COLO668 (cell line): ENCODE results near the gene TBRG4.

ENCODE experiments used
- DNase-seq: peaks from one replicate; lab custom pipeline; 2025; ENCODE audit not compliant: unreplicated experiment; lab: John Stamatoyannopoulos, UW

The TBRG4 gene

DNA sequence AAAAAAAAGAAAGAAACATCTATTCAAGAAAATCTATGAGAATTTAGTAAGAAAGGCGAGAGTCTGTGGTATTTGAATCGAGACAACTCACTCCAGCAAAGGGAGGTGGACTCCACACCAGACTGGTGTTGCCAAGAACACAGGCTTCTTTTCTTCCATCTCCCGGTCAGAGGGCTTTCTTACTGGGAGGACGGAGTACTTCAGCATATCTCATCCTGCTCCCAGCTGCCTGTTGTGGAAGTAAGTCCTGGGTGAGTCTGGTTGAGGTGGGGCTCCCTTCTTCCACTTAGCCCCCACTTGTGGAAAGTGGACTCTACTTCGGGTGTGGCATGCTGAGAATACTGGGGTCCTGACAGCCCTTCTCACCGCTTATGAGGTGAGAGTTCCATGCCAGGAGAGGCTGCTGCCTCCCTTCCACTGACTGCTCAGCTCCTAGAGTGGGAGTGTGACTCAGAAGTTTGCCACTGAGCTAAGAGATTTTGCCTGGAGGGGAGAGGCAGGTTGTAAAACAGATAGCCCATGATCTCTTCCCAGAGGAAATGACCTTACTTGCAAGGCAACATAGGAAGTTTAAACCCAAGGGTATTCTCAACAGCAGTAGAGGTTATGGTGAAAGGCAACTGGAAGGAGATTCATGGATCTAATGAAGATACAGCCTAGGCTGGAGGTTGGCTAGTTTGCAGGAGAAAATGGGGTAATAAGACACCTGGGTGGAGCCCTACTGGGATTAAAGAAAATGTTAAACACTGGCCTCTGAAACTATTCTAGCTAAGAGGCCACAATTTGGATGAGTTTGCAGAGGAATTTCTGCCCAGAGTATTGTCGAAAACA lies 19.2 kb downstream of the TBRG4 start:
- DNase-seq: no peak

GRCh38 chr7:45089341-45089891 lies 22.1 kb downstream of the TBRG4 start:
- peak; percentile 75 for DNase-seq

- peak; percentile 42 for DNase-seq
Observed at GRCh38 chr7:45088821-45089340, 22.6 kb downstream of the TBRG4 start, which contains the start of gene NACAD. TSS of gene NACAD (minus strand) at chr7:45088969. CDS start at chr7:45088894, 75 bp downstream.

DNA sequence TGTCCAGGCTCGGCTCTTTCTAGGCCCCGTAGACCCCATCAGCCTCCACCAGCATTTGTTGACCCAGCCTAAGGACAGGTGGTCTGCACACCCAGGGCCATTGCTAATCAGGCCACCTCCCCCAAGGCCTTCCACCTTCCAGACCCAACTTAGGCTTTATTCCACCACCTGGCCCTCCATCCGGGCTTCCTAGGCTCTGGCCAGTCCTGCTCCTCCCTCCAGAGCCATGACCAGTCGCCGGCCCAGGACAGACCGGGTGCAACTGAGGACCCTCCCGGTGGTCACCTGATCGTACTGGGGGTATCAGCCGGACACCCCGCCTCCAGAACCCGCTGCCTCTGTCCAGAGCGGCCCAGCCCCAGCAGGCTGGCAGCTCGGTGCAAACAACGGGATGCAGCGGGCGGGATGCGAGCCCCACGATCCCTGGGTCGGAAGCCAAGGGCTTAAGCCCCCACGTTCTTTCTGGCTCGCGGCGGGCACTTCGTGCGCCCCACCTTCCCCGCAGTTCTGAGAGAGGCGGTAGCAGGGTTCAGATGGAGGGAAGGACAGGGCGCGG lies 23.3 kb downstream of the TBRG4 start:
- DNase-seq: no peak

DNA sequence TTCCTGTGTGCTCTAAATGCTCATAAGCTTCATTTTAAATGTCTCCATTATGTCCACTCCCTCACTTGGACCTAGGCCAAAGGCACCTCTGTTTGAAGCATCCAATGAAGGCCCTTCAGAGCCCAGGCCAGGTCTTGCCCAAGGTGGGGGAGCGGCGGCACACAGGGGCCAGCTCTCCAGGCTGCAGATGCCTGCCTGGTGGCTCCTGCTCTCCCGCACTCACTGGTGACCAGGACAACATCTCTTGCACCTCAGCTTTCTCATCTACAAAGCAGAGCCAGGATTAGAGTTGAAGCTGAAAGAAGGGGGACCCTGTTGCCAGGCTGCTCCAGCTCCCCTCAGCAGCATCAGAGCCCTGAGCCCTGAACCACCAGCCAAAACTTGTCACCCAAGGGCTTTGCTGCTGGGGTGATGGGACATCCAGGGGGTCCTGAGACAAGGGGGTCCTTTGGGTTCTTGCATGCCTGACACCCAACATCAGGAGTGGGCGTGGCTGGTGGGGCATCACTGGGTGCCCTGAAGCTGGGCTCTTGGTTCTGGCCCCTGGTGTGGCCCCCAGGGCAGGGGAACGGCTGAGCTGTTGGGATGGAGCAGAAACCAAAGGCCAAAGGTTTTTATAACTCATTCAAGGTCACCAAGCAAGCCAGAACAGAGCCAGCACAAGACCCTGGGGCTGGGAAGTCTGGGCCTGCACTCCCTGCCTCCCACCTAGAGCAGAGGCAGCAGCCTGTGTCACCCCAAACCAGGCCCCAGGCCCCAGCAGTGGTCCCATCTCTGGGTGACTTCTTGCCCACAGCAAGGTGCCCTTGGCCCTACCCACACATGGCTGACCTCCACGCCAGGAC lies 24.0 kb downstream of the TBRG4 start:
- no peak for DNase-seq

DNA sequence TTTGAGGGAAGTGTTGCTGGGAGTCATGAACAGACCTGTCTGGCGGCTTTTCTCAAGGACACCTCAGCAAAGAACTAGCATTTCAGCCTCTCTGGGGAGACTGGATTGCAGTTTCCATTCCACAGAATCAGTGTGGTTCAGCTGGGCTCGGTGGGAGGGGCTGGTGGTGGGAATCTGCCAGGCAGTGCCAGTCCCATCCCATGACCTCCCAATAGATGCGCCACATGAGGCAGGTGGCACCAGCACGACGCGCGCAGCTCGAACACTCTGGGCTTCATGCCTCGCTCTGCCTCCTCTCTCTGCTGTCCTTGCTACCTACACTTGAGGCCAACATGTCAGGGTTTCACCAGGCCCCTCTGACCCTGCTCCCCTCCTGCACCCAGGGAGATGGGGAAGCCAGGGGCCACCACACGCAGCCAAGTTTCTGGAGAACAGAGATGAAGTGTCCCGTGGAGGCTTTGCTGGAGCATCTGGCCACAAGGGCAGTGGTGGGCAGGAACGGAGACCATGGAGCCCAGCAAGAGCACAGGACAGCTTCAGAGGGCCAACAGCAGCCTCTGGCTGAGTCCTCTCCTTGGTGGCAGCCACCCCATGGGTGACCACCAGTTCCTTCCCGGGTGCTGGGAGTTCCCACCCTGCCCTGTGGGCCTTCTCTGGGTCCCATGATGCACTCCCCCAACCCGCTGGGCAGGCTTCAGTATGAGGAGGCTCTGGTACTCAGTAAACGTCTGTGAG lies 25.0 kb downstream of the TBRG4 start:
- DNase-seq: no peak

- DNase-seq: no peak
Observed at GRCh38 chr7:45085619-45086200, 25.8 kb downstream of the TBRG4 start.

DNA sequence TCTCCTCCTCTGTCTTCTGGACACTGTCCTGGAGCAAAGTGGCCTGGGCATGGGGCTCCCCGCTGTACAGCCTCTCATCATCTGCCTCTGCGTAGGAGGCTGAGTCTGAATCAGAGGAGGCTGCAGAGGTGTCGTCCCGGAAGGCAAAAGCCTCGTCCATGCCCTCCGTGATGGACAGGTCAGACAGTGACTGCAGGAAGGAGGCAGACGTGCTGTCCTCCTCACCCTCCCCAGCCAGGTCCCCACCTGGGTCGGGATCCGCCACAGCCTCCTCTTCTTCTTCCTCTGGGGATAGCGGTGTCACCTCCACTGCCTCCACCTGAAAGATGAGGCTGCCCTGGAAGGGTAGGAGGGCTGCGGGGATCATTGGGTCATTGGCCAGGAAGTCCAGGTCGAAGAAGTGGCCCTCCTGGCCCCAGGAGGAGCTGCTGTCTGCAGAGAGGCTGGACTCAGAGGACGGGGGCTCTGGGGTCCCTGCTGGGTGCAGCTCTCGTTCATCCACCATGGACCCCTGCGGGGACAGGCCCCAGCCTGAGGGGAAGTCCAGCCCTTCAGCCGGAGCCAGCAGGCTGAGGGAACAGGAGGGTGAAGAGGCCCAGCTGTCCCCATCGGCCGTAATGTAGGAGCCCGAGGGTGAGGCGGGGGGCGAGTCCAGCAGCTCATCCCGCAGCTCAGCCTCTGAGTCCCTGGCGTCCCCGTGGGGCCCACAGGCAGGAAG lies 26.4 kb downstream of the TBRG4 start:
- DNase-seq: no peak

- no peak for DNase-seq
Observed at GRCh38 chr7:45084336-45084735, 27.2 kb downstream of the TBRG4 start.

DNA sequence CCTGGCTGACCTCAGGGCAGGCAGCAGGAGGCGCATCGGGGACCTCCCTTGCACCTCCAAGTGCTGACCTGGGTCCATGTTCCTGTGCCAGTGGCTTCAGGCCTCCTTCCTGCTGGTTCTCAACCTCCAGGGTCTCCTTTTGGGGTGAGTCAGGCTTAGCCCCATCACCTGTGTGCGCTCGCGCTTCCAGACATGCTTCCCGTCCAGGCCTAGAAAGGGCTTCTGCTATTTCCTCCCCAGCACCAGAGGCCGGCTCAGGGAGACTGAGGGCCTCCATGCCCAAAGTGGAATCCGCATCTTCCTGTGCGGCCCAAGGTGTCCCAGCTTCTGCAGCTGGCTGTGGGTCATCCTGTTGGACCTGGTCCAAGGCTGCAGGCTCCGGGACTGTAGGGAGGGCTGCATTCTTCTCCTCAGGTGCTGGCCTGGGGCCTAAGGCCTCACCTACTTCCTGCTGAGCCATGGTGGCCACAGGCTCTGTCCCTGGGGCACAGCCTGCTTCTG lies 28.6 kb downstream of the TBRG4 start:
- DNase-seq: no peak

DNA sequence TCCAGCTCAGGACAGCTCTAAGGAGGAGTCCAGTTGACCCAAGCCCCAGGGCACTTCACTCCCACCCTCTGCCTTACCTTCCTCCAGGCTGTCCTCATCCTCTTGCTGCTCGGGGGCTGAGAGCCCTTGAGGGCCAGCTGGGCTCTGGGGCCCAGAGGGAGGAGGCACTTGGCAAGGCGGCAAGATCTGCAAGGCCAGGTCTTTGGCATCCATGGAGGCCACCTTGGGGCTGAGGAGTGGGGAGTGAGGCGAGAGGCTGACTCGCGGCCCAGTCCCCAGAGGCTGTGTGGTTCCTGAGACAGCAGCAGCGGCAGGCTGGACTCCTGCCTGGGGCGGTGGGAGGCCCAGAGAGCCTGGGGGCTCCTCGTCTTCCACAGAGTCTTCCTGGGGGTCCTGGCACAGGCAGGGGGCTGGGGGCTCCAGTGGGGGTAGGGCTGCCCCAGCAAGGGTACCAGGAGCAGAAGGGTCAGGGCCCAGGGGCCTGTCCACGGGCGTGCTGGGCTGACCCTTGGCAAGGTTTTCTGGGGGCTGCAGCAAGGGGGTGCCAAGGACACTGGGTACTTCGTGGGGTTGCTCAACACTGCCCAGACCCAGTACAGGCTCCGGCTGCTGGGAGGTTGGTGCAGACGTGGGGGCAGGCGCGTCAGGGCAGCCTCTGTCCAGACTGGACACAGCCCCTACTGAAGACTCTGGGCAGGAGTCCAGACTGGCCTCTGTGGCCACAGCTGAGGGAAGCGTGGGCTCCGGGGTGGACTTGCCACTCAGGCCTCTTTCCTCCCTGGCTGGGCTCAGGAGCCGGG lies 29.3 kb downstream of the TBRG4 start:
- no peak for DNase-seq

- no peak for DNase-seq
Observed at GRCh38 chr7:45081670-45081974, 29.9 kb downstream of the TBRG4 start.

- DNase-seq: no peak
Observed at GRCh38 chr7:45080958-45081669, 30.4 kb downstream of the TBRG4 start.

DNA sequence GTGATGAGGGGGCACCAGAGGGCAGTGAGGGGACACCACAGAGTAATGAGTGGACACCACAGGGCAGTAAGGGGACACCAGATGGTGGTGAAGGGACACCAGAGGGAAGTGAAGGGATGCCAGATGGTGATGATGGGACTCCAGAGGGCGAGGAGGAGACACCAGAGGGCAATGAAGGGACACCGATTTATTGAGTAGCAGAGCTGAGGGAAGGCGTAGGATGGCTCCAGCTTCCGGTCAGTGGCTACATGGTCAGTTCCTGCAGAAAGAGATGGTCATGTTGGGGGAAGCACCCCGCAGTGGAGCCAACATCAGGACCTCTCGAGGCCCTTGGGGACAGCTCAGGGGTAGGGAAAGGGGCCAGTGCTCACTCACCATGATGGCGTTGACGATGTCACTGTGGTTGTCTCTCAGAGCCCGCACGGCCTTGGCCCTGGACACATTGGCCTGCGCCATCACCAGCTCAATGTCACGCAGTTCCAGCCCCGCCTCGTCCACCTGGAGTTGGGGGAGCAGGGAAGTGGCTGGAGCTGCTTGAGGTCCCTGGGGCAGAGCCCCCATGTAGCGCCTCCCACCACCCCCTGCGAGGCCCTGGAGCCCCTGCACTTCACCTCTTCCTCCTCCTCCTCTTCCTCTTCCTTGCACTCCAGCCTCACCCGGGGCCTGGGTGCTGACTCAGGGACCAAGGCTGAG lies 31.1 kb downstream of the TBRG4 start:
- no peak for DNase-seq

DNA sequence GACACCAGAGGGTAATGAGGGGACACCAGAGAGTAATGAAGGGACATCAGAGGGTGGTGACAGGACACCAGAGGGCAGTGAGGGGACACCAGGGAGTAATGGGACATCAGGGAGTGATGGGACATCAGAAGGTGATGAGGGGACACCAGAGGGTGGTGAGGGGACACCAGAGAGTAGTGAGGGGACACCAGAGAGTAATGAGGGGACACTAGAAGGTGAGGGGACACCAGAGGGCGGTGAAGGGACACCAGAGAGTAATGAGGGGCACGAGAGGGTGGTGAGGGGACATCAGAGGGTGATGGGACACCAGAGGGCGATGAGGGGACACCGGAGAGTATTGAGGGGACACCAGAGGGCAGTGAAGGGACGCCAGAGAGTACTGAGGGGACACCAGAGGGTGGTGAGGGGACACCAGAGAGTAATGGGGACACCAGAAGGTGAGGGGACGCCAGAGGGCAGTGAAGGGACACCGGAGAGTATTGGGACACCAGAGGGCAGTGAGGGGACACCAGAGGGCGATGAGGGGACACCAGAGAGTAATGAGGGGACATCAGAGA lies 33.3 kb downstream of the TBRG4 start:
- DNase-seq: no peak

- DNase-seq: no peak
Observed at GRCh38 chr7:45077579-45077978, 33.9 kb downstream of the TBRG4 start.

GRCh38 chr7:45076946-45077345 lies 34.6 kb downstream of the TBRG4 start:
- no peak for DNase-seq
